Fibroblast of gingiva (primary cell): ENCODE data around the gene OR56A4.
"Not testable (repeated sequence)": the region's sequence is repeated elsewhere in the genome, so short reads cannot be mapped to it uniquely, and the experiment has no call there.

Experiments
- DNase-seq: peaks from one replicate; pipeline ENCODE4 v3.0.0-alpha.2; 2011; ENCODE audit warnings: low read depth

OR56A4 gene

DNA sequence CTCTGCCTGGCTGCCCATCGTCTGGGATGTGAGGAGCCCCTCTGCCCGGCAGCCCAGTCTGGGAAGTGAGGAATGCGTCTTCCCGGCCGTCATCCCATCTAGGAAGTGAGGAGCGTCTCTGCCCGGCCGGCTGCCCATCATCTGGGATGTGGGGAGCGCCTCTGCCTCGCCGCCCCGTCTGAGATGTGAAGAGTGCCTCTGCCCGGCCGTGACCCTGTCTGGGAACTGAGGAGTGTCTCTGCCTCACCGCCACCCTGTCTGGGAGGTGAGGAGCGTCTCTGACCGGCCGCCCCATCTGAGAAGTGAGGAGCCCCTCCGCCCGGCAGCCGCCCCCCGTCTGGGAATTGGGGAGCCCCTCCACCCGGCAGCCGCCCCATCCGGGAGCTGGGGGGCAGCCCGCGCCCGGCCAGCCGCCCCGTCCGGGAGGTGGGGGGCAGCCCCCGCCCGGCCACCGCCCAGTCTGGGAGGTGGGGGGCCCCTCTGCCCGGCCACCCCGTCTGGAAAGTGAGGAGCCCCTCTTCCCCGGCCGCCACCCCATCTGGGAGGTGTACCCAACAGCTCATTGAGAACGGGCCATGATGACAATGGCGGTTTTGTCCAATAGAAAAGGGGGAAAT, 45.9 kb downstream of the OR56A4 start:
- DNase-seq = not testable (repeated sequence)

DNA sequence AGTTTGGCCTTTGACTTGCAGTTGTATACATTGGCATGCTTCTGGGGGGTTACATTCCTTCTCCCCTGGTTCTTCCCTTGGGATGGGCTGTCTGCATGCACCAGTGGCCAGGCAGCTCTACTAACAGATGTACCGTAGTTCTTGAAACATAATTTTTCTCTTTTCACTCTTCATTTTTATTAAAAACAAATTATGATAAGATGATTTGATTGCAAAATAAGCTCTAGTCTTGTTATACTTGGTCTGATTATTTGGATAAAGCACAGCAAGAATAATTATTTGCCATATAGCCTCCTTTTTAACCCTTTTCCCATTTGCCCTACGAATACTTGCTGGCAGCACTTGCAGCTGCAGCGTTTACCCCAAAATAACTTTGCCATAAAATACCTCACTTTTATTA, 51.2 kb downstream of the OR56A4 start:
- no peak for DNase-seq
